Upper lobe of left lung (tissue), 4 donors: ENCODE measurements around the gene LMOD3.

Experiments
- POLR2A ChIP-seq, 4 donors: fragments of 450-650 bp; IDR thresholded peaks; one replicate each; pipeline ENCODE4 v1.5.1; 2016 to 2017; ENCODE audit warnings: antibody characterized with exemption in 4 of 4, mild to moderate bottlenecking in 2 of 4
- TF ChIP-seq, protein P1 (sequence below), 6 experiments: fragments of 450-650 bp in 4 of 6; fragments of 200-600 bp in 2 of 6; sonication (generic) in 2 of 6; IDR thresholded peaks; one replicate each; pipeline ENCODE4 v1.5.1; 2016 to 2019; ENCODE audit warnings: antibody characterized with exemption in 6 of 6

DNA sequence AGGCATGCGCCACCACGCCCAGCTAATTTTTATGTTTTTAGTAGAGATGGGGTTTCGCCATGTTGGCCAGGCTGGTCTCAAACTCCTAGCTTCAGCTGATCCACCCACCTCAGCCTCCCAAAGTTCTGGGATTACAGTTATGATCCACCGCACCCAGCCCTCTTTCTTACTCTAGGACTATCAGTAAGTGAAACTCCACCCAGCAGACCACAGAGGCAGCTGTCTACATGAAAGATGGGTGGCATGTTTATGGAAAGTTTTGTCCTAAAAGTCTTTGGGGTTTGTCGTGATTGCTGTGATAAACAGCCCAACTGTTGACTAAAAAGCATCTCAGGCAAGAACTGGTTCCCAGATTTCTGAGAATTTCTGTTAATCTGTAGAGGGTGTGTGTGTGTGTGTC, 26.8 kb downstream of the LMOD3 start:
- TF ChIP-seq, protein P1, sequence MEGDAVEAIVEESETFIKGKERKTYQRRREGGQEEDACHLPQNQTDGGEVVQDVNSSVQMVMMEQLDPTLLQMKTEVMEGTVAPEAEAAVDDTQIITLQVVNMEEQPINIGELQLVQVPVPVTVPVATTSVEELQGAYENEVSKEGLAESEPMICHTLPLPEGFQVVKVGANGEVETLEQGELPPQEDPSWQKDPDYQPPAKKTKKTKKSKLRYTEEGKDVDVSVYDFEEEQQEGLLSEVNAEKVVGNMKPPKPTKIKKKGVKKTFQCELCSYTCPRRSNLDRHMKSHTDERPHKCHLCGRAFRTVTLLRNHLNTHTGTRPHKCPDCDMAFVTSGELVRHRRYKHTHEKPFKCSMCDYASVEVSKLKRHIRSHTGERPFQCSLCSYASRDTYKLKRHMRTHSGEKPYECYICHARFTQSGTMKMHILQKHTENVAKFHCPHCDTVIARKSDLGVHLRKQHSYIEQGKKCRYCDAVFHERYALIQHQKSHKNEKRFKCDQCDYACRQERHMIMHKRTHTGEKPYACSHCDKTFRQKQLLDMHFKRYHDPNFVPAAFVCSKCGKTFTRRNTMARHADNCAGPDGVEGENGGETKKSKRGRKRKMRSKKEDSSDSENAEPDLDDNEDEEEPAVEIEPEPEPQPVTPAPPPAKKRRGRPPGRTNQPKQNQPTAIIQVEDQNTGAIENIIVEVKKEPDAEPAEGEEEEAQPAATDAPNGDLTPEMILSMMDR (IDR thresholded peaks at IDR 0.05), result no peak
- no peak for TF ChIP-seq POLR2A (IDR thresholded peaks at IDR 0.05)
